Activated CD4-positive, alpha-beta T cell treated with anti-CD3 and anti-CD28 coated beads for 48 hours (primary cell): Measurements from ENCODE around the gene LGALS9C.
"Not testable (repeated sequence)": the region's sequence is repeated elsewhere in the genome, so short reads cannot be mapped to it uniquely, and the experiment has no call there.

Source experiments
- DNase-seq: peaks from one replicate; pipeline ENCODE4 v3.0.0-alpha.2; 2020

LGALS9C gene

GRCh38 chr17:18476508-18477308 is at the start of gene LGALS9C:
TSS of gene LGALS9C (plus strand) at chr17:18476789. CDS start at chr17:18476855, 66 bp downstream.
- DNase-seq = not testable (repeated sequence)

GRCh38 chr17:18432206-18432605 is 44.4 kb upstream of the LGALS9C start:
- not testable (repeated sequence) for DNase-seq

DNA sequence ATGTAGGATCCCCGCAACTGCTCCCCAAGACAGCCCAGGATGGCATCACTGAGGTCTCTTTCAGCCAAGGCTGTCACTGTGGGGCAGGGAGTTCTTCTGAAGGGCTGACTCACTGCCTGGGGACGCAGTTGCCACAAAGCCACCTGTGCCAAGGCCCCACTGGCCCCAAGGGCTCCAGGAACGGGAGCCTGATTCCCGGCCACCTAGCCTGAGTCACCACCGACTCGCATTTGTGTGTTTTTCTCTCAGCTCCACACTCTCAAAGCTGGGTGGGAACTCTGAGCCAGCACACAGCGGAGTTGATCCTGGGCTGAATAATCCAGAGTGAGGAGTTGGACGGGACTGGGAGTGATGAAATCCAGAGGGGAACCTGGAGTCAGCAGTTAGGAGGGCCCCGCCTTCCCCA is 37.1 kb upstream of the LGALS9C start:
- DNase-seq = not testable (repeated sequence)

- DNase-seq = peak; percentile 51
These were observed 34.5 kb upstream of the LGALS9C start for GRCh38 chr17:18442093-18442492.

- not testable (repeated sequence) for DNase-seq
These were observed 34.1 kb upstream of the LGALS9C start for GRCh38 chr17:18442532-18442931.

GRCh38 chr17:18447476-18448205 is 28.9 kb upstream of the LGALS9C start:
- not testable (repeated sequence) for DNase-seq

DNA sequence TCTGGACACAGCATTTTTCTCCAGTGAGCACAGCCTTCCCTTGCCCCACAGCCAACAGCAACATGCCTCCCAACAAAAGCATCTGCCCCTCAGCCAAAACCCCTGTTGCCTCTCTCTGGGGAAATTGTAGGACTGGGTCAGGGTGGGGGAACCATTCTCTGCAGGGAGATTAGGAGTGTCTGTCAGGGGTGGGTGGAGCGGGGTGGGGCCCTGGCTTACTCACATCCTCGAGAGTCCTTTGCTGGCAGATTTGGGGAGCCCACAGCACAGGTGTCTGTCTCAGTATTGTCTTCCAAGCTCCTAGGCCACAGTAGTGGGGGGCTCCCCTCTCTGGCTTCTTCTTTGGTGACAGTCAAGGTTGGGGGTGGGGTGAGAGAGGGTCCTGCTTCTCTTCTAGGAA is 28.3 kb upstream of the LGALS9C start:
- not testable (repeated sequence) for DNase-seq

- not testable (repeated sequence) for DNase-seq
These were observed 26.8 kb upstream of the LGALS9C start for GRCh38 chr17:18449833-18450232.

- not testable (repeated sequence) for DNase-seq
These were observed 25.6 kb upstream of the LGALS9C start for GRCh38 chr17:18450998-18451397.

DNA sequence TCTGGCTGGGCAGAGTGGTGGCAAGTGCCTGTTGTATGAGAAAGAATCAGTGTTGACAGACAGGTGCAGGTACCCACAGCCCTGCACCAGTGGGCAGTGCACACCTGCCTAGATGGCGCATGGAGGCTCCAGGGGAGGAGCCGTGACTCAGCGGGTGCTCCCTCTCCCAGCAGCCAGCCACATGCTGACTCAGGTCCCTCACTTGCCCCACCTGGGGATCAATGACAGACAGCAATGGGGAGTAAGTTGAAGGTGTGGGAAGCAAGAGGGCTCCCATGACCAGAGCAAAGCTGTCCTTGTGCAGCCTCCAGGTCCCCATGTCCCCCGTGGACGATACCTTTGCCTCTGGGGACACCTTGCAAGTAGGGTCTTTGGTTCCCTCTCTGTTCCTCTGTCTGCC is 24.6 kb upstream of the LGALS9C start:
- not testable (repeated sequence) for DNase-seq

GRCh38 chr17:18459035-18459434 is 17.6 kb upstream of the LGALS9C start:
- DNase-seq = not testable (repeated sequence)

GRCh38 chr17:18463831-18464502 is 12.6 kb upstream of the LGALS9C start:
- DNase-seq = not testable (repeated sequence)

GRCh38 chr17:18466250-18466983 is 10.2 kb upstream of the LGALS9C start:
- not testable (repeated sequence) for DNase-seq

- DNase-seq = not testable (repeated sequence)
These were observed 9.6 kb upstream of the LGALS9C start for GRCh38 chr17:18467001-18467400.

GRCh38 chr17:18468472-18469171 is 8.0 kb upstream of the LGALS9C start:
- not testable (repeated sequence) for DNase-seq

- not testable (repeated sequence) for DNase-seq
These were observed 6.8 kb upstream of the LGALS9C start for GRCh38 chr17:18469837-18470236.

GRCh38 chr17:18470345-18470930 is 6.2 kb upstream of the LGALS9C start:
- not testable (repeated sequence) for DNase-seq

DNA sequence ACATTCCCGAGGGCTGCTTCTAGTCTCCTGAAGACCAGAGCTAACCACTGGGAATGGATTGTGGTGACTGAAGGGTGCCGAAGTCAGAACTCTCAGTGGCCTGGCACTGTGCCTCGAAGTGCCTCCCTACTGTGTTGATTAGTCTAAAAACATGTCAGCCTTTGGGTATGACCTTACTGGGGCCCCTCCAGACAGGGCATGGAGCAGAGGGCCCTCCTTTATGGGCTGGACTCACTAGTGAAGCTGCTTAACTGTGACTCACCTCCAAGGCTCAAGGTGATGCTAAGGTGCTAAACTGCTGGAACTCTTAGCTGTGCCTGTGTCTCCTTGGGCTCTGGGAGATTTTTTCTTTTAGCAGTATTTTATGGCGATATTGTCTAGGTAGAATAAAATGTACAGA is 2.6 kb upstream of the LGALS9C start:
- DNase-seq = not testable (repeated sequence)

- DNase-seq = not testable (repeated sequence)
These were observed 1.8 kb upstream of the LGALS9C start for GRCh38 chr17:18474754-18475153.

DNA sequence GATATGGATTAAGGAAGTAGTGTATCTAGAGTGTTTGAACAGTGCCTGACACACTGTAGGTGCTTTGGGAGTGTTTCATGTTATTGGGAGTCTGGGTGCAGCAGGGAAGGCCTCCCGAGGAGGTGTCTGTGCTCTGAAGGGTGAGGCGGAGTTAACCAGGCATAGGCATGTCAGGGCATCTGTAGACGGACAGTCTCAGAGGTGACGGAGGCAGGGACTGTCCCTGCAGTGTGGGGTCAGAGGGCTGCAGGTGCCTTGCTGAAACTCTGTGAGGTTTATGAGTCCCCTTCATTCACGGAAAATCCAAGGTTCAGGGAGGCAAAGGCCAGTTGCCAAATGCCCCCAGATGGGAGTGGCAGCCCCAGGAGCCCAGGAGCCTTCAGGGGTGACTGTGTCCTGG is 778 bp downstream of the LGALS9C start:
- DNase-seq = not testable (repeated sequence)

DNA sequence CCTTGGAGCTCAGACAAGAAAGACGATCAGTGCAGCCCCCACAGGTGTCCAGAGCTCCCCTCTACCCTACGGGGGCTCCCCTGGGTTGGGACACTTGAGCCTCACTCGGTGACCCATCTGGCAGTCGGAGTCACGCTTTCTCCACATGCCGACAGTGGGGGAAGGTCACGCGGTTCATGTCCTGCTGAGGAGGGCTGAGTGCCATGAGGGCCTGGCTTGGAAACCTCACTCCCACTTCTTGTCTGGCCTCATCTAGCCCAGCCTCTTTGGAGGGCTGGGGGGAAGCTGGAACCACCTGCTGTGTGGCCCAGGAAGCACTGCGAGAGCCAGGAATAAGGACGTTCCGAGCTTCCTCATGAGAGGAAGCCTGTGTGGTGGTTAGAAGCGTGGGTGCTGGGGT is 1.8 kb downstream of the LGALS9C start:
- DNase-seq = not testable (repeated sequence)
